ENCODE data around the gene ARHGAP40. TPM values are rescaled to one million over a fixed set of nuclear protein-coding genes. Genes with fewer than 3 reads are reported as not detected.

Gene ARHGAP40
- total RNA-seq, 1 experiment from 2014 or later: 0.14 TPM

DNA sequence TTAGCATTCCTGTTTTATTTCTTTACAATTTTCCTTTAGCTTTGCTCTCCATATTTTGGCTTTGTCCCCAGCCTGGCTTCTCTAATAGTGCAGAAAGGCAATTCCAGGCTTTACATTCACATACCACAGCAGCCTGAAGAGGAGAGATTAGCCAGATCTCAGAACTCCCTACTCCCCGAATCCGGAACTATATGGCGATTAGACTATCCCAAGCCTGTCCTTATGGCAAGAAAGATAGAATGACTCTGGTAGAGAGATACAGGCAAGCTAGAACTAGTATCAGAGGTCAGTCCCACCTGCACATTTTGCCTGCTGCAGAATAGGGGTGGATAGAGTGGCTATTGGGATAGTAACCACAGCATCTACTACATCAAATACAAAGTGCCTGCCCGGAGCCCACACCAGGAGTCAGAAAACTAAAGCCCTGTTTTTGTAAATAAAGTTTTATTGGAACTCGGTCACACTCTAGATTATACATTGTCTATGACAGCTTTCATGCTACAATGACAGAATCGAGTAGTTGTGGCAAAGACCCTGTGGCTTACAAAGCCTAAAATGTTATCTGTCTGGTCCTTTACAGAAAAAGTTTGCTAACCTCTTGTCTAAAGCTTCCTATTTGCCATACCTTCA, 37.7 kb upstream of the ARHGAP40 start:
- ChIA-PET CTCF (no interaction called here), POLR2A (no interaction called here)
- H3K9me3 ChIP-seq: no peaks in the 10 kb centered on the region
- no peaks in the 10 kb centered on the region for H3K9me3 Mint-ChIP-seq (ENCODE audit: unreplicated experiment)
- no peak overlapping the region for H3K4me3 ChIP-seq (ENCODE audit: low read depth, low read length)
- TF ChIP-seq, protein P1, sequence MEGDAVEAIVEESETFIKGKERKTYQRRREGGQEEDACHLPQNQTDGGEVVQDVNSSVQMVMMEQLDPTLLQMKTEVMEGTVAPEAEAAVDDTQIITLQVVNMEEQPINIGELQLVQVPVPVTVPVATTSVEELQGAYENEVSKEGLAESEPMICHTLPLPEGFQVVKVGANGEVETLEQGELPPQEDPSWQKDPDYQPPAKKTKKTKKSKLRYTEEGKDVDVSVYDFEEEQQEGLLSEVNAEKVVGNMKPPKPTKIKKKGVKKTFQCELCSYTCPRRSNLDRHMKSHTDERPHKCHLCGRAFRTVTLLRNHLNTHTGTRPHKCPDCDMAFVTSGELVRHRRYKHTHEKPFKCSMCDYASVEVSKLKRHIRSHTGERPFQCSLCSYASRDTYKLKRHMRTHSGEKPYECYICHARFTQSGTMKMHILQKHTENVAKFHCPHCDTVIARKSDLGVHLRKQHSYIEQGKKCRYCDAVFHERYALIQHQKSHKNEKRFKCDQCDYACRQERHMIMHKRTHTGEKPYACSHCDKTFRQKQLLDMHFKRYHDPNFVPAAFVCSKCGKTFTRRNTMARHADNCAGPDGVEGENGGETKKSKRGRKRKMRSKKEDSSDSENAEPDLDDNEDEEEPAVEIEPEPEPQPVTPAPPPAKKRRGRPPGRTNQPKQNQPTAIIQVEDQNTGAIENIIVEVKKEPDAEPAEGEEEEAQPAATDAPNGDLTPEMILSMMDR (IDR thresholded peaks at IDR 0.05; ENCODE audit: insufficient read depth in 1 of 2, low read depth in 1 of 2, low read length in 1 of 2, severe bottlenecking in 1 of 2, unreplicated experiment in 1 of 2): no peak
- H3K27me3 Mint-ChIP-seq (ENCODE audit: insufficient read depth, unreplicated experiment): no peaks in the 10 kb centered on the region
- intact Hi-C loops (cut with micrococcal nuclease; ENCODE audit: unreplicated experiment): no loop called here
- H3K27me3 ChIP-seq (replicated peaks; ENCODE audit: control insufficient read depth, insufficient read depth, low read length): no peaks in the 10 kb centered on the region
- BruUV-seq (replicated peaks): no TSS peak
- H3K4me1 Mint-ChIP-seq (ENCODE audit: low read depth, unreplicated experiment): no peaks in the 10 kb centered on the region
- no peak for DNase-seq
- no peak overlapping the region for H3K4me3 Mint-ChIP-seq (ENCODE audit: unreplicated experiment)
- H3K36me3 Mint-ChIP-seq (ENCODE audit: insufficient read depth, unreplicated experiment): peaks cover 50% of the 10 kb centered on the region
- H3K36me3 ChIP-seq (ENCODE audit: control insufficient read depth, insufficient read depth, low read length): no peaks in the 10 kb centered on the region
- H3K4me1 ChIP-seq: no peaks in the 10 kb centered on the region
- H3K27ac Mint-ChIP-seq (ENCODE audit: unreplicated experiment): no peak overlapping the region

DNA sequence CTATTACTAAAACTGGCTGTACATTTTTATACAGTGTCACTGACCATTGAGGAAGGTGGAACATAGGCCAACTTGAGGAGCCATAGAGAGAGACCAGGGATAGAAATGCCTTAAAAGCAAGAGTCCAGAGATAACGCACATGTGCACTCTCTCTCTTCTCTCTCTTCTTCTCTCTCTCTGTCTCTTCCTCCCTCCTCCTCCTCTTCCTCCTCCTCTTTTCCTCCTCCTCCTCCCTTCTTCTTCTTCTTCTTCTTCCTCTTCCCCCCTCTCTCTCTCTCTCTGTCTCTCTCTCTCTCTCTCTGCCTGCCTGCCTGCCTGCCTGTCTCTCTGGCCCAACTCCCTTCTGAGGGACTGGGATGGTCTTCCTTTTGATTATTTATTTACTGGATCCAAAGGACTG, 36.9 kb upstream of the ARHGAP40 start:
- no peak overlapping the region for H3K27ac Mint-ChIP-seq (ENCODE audit: unreplicated experiment)
- H3K9me3 ChIP-seq: no peaks in the 10 kb centered on the region
- no peak overlapping the region for H3K4me3 ChIP-seq (ENCODE audit: low read depth, low read length)
- H3K9me3 Mint-ChIP-seq (ENCODE audit: unreplicated experiment): no peaks in the 10 kb centered on the region
- H3K36me3 ChIP-seq (ENCODE audit: control insufficient read depth, insufficient read depth, low read length): no peaks in the 10 kb centered on the region
- BruUV-seq (replicated peaks): no TSS peak
- ChIA-PET POLR2A (no interaction called here), CTCF (no interaction called here)
- intact Hi-C loops (cut with micrococcal nuclease; ENCODE audit: unreplicated experiment): no loop called here
- TF ChIP-seq, protein P1 (IDR thresholded peaks at IDR 0.05; ENCODE audit: insufficient read depth in 1 of 2, low read depth in 1 of 2, low read length in 1 of 2, severe bottlenecking in 1 of 2, unreplicated experiment in 1 of 2): no peak
- no peak for DNase-seq
- H3K36me3 Mint-ChIP-seq (ENCODE audit: insufficient read depth, unreplicated experiment): peaks cover 50% of the 10 kb centered on the region
- no peaks in the 10 kb centered on the region for H3K27me3 Mint-ChIP-seq (ENCODE audit: insufficient read depth, unreplicated experiment)
- H3K4me1 ChIP-seq: no peaks in the 10 kb centered on the region
- no peaks in the 10 kb centered on the region for H3K4me1 Mint-ChIP-seq (ENCODE audit: low read depth, unreplicated experiment)
- no peaks in the 10 kb centered on the region for H3K27me3 ChIP-seq (replicated peaks; ENCODE audit: control insufficient read depth, insufficient read depth, low read length)
- H3K4me3 Mint-ChIP-seq (ENCODE audit: unreplicated experiment): no peak overlapping the region

DNA sequence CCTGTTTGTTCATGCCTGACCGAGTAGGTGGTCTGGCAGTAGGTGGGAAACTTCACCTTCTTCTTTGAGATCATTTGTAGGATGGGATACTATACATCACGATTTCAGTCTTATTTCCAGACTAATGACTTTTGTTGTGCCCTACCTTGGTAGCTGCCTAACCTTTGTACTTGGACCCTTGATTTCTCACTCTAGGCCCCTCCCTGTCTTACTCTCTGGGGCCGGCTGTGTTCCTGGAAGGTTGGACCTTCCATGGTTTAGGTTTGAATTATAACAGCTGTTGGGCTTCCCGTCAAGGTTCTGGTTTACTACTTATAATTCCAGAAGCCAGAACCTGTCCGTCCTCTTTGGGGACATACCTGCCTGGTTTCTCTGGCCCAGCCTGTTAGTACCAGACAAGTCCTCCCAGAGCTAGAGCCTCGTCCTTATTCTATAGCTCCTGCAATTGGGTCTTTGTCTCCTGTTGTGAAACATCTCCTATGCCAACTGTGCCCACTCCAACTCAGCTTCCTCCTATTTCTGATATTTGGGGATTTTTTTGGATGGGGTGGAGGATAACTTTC, 35.5 kb upstream of the ARHGAP40 start:
- intact Hi-C loops (cut with micrococcal nuclease; ENCODE audit: unreplicated experiment): no loop called here

More for the DNA sequence above, 35.5 kb upstream of the ARHGAP40 start:
- H3K36me3 Mint-ChIP-seq (ENCODE audit: insufficient read depth, unreplicated experiment): peaks cover 51% of the 10 kb centered on the region
- H3K27me3 Mint-ChIP-seq (ENCODE audit: insufficient read depth, unreplicated experiment): no peaks in the 10 kb centered on the region
- Histone ChIP-seq H3K36me3 (ENCODE audit: control insufficient read depth, insufficient read depth, low read length) (no peaks in the 10 kb centered on the region), H3K4me3 (ENCODE audit: low read depth, low read length) (no peak overlapping the region), H3K9me3 (no peaks in the 10 kb centered on the region), H3K27me3 (replicated peaks; ENCODE audit: control insufficient read depth, insufficient read depth, low read length) (no peaks in the 10 kb centered on the region), H3K4me1 (no peaks in the 10 kb centered on the region)
- ChIA-PET CTCF (interaction anchor here (1.2 kb wide), 1 partner anchor 12 kb away, joined by 3 read pairs; no protein-coding TSS in a partner anchor), POLR2A (no interaction called here)
- no peaks in the 10 kb centered on the region for H3K9me3 Mint-ChIP-seq (ENCODE audit: unreplicated experiment)
- DNase-seq: no peak
- no peak overlapping the region for H3K4me3 Mint-ChIP-seq (ENCODE audit: unreplicated experiment)
- no peak overlapping the region for H3K27ac Mint-ChIP-seq (ENCODE audit: unreplicated experiment)
- TF ChIP-seq, protein P1 (IDR thresholded peaks at IDR 0.05; ENCODE audit: insufficient read depth in 1 of 2, low read depth in 1 of 2, low read length in 1 of 2, severe bottlenecking in 1 of 2, unreplicated experiment in 1 of 2): no peak
- no TSS peak for BruUV-seq (replicated peaks)
- no peaks in the 10 kb centered on the region for H3K4me1 Mint-ChIP-seq (ENCODE audit: low read depth, unreplicated experiment)
